Hindlimb muscle (tissue), 1 donor: ENCODE measurements around the gene QSOX1. TPM values are rescaled to one million over a fixed set of nuclear protein-coding genes. Genes with fewer than 3 reads are reported as not detected.

Experiments used
- DNase-seq: peaks from one replicate; pipeline ENCODE4 v3.0.0-alpha.2; 2013
- polyA plus RNA-seq: library from polyadenylated mRNA; unstranded; fragments of 120-200 nt; gene quantifications from one replicate; pipeline ENCODE4 v1.2.1, GENCODE V29; 2013; ENCODE audit not compliant: insufficient read length

QSOX1 gene
- polyA plus RNA-seq, 1 donor = 26.5 TPM

DNA sequence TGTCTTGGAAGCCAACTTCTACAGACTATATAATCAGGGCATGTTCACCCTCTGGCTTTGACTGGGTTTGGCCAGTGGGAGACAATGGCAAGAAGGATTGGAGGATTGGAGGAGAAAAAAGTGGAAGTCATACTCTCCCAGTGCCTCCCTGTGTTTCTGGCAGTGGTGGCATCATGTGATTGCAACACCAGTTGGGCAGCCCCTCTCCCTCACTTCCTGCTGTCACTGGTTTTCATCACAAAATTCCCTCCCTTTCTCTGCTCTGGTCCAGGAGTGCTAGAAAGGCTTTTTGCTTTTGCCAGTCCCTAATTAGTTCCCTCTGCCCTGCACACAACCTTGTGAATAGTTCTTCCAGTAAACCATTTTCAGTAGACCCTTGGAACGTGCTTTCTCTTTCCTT, 3.7 kb upstream of the QSOX1 start:
- no peak for DNase-seq

DNA sequence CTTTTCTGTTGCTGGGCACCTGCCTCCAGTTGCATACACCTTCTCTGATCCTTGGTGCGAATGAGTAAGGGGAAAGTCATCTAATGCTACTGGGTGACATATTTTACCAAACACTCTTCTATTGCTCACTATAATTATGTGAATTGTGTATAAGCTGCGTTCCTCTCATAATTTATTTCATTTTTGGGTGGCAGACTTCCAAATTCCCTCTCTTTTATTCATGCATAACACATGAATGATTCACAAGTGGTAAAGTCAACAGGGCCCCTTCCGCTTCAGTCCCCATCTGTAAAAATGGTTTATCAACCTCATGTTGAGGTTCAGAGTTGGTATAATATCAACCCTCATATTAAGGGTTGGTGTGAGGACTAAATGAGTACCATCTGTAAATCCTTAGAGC, 3.2 kb upstream of the QSOX1 start:
- DNase-seq = no peak

DNA sequence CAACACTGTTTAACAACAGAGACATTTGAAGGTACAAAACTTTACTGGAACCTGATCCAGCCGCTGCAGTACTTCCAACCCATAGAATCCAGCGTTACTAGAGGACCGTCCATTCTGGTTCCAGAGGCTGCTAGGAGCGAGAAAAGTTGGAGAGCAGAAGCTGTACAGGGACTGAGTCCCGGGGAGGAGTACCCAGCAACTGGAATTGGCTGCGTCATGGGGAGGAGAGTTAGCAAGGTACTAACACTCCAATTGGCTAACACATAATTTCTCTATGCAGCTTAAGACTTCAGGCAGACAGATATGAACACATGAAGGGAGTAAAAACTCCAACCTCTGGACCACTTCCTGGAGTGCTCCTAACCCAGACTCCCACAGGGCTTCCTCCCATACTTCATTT, 2.1 kb upstream of the QSOX1 start:
- no peak for DNase-seq

DNA sequence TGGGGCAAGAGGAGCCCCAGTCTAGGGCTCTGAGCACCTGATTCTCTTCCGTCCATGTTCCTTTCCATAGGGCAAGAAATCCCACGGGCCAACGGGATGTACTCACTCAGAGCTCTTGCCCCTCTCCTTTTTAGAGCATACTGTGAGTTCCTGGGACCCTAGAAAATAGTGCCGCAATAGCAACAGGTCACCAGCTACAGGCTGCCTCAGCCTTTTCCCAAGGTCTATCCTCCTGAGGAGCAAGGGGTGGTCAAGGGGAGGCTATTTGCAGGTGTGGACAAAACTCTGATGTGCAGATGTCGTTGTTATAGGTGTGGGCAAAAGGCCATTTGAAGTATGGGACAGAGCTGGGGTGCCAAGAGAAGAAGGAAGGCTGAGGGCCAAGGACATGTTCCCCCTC, 1.6 kb upstream of the QSOX1 start:
- DNase-seq = no peak

DNA sequence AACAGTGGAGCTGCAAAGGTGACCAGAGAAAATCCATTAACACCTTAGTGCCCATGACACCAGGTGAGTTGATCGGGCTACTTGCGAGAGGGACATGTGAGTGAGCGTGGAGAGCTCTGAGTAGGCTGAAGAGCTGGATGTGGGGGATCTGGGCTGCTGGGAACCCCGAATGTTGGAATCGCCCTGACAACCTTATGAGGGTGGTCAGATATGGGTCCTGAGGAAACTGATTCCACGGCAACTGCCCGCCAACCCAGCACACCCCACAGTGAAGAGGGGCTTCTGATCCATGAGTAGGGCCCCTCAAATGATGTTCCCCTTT, 705 bp upstream of the QSOX1 start:
- DNase-seq = no peak

DNA sequence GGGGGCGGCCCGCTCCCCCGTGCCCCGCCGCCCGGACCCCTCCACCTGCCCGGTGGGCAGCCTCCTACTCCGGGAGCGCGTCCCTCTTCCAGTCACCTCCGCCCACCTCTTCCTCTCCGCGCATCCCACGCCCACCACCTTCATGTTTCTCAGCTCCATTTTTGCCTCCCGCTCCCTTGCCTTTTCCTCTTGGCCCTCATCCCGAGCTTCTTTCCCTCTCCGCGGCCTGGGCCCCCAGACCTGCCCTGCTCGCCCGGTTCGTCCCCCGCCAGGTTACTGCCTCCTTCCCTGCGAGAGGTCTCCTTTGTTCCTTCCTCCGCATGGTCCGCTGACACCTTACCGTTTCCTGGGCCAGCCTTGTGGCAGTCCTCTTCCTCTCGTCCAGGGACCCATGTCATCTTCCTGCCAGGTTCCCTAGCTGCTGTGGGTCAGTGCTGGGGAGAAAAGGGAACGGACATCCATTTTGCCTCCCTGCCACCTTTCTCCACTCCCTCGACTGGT, 563 bp downstream of the QSOX1 start:
- DNase-seq = peak; percentile 27

DNA sequence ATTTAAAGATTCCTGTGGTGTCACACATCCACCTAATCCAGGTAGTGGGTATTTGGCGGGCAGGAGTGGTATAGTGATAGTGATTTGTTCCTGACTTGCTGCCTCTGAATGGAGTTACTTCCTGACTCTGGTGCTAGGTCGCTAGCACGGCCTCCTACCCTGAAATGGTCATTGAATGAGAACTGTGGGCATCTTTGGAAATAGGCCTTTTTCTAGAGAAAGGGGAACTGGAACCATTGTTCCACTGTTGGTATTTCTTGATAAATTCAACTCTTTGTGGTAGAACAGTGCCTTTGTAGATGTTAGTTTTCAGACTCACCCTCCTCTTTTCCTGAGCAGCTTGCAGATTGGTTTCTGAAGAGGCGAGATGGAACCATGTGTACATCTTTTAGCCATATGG, 1.5 kb downstream of the QSOX1 start:
- DNase-seq = no peak

DNA sequence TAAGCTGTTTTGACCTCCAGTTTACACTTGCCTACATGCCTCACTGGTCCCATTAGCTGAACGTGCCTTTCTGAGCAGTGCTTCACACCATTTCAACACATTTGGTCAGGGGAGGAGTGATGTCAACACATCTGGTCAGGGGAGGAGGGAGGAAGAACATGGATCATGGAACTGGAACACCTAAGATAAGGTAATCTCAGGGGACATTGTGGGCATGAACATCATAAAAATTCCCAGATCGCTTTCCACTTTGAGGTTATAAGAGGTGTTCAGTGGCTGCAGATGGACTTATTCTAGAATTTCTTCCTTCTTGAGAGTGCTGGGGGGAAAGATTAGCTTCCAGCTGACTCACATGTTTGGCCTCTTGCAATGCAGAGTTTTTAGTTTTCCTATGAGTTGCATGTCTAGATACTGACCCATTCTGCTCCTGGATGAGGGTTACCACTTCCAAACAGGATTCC, 2.0 kb downstream of the QSOX1 start:
- no peak for DNase-seq

DNA sequence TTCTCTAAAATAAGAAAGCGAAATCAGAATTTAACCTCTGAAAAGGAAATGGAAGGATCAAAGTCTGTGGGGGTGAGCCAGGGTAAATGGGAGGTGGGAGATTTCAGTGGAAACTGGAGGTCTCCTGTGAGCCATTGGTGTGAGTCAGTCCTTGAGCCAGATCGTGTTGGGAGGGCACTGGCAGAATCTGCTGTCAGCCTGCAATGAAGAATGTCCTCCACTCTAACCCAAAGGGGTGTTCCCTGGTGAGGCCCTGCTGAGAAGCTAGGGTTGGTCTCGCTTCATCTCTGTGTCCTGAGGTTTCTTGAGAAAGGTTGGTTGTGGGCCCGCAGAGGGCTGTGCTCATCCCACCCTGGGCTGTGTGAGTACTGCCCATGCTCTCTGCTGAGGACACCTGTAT, 2.4 kb downstream of the QSOX1 start:
- no peak for DNase-seq

DNA sequence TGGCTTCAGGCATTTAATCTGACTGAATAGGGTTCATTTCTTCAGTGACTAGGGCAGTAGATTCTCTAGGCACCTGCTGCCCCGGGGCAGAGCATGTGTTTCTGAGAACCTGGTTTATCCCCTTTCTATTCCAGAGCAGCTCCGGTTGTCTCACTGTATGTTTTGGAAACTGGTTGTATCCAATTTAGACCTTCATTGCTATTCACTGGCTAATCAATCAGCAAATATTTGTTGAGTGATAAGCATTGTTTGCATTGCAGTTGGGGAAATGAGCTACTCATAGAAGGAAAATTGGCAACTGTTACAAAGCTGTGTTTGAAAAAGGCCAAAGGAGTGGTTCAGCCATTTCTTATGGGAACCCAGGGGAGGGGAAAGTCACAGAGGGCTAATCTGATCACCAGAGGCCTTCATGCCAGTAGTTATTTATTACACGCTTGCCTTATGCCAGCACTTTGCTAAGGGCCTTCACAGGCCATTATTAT, 2.9 kb downstream of the QSOX1 start:
- DNase-seq = no peak

DNA sequence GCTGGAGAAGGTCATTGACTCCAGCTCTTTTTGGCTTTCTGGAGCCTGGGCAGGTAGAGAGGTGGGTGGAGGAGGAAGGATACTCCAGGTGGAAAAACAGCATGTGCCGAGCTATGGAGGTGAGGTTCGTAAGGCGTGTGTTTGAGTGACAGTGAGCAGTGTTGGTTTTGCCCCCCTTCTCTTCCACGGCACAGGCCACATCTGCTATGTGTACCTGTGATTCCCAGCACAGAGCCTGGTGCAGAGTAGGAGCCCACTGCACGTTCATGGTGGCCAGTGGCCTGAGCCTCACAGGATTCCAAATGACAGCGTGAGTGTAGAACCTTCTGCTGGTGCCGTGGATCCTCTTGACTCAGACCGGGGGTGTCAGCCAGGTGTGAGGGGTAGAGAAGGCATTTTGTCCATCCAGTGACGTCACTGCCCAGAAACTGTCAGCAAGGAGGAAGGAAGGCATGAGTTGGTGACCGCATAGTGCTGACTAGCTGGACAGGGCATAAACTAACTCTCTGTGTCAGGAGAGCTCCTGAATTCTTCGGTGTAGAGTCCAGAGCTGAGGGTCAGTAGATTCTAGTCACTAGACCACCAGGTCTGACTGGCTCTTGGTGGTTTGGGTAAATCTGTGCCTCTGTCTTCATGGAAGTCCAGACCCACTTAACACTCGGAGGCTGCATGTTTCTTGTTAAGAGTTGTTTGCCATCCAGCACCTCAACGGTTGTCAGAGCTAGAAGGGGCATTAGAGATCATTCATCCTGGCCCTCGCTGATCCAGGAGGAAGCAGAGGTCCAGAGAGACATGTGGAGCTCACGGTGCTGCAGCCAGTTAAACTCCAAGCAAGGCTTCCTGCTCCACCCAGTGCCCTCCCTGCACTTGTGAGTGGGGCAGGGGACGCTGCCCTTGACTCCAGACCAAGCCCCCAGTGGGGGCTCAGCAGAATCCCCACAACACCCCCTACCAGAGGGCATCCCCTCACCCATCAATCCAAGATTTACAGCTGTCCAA, 3.8 kb downstream of the QSOX1 start:
- DNase-seq = no peak

DNA sequence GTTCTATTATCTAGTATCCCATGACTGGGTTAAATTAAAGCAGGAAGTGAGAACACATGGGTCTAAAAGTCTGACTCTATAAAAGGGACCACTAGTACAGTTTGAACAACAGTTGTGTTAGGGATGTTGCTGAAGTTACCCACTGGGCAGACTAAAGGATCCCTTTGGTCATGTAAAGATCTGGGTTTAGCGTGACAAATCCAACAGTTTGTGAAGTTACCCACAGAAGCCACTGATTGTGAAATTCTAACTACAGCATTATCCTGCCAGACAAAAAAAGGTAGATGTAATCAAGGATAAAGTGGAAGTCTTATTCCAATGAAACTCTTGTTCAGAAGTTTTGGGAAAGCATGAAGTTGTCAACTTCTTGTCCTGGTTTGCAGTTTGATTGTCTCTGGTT, 5.7 kb downstream of the QSOX1 start:
- no peak for DNase-seq

DNA sequence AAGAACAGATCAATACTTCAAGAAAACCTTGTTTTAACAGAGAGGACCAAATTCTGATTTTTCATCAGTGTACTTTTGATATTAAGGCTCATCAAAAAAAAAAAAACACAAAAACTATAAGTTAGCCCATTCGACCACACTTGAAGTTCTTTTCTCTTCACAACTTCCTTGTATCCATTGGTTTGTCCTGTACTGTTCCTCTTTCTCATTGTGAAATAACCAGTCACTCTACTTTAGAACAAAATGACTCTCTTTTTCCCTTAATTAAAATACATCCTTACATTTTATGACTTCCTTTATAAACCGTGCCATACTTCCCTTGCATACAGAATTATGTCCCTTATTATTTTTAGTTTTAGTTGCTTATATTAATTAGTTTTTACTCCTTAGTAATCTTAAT, 8.4 kb downstream of the QSOX1 start:
- DNase-seq = no peak

DNA sequence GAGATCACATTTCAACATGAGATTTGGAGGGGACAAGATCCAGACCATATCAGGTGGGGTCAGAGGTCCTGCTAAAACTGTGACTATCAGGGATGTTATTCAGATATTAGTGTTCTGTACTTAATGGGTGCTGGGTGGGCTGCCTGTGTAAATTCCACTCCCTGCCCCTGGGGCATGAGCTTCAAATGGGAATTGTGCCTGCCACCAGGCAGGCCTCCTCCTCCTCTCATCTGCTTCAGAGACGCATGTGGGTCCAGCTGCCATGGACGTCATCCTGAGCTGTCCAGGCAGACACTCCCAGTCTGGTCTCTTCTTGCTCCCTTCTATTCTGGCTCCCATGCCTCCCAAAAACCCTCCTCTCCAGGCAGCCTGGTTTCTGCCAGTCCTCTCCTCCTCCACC, 10.4 kb downstream of the QSOX1 start:
- DNase-seq = no peak

DNA sequence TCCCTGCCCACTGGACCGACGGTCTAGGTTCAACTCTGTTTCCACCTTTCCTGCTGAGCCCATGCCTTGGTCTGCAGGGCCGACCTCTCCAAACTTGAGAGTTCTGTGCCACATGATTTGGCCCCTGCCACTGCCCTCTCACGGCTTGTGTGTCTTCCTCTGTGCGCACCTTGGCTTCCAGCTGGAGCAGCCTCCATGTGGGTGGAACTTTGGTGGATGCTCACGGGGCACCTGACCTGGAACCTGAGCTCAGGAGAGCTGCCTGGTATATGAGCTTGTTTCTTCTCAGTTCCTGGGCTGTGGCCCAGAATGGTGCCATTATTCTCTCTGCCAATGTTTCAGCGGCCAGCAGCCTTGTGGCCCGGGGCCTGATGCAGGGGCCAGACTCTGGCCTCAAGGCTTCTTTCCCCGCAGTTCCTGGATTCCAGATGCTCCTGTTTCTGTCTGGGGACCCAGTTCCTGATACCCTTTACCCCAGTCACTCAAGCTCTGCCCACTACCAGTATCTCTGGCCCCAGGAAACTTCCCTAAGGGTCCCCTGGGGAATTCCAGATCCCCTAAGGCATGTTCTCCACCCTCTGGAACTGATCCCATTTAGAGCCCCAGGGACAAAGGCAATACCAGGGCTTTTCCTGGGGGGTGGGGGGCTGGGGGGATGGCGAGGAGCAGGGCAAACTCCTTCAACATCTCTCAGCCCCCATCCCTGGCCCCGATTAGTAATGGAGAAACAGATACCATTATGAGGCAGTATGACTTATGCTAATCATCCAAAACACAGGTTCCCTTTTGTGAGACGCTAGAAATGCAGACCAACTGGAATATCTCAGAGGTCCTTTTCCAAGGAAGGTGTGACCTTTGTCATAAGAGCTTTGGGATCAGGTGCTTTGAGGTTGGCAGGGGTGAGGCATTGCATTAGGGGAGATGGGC, 11.1 kb downstream of the QSOX1 start:
- DNase-seq = no peak

DNA sequence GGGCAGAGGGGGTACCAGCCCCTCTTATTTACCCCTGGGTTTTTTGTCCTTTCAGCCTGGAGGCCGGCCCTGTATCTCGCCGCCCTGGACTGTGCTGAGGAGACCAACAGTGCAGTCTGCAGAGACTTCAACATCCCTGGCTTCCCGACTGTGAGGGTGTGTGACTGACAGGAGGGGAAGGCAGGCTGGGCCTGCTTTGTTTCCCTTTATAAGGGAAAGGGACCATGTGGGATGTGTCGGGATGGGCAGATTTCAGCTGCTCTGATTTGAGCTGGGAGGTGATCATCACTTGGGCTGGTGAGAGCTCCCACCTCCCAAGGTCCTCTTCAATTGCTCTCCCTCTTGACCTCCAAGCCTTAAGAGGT, 11.7 kb downstream of the QSOX1 start:
- DNase-seq = no peak

DNA sequence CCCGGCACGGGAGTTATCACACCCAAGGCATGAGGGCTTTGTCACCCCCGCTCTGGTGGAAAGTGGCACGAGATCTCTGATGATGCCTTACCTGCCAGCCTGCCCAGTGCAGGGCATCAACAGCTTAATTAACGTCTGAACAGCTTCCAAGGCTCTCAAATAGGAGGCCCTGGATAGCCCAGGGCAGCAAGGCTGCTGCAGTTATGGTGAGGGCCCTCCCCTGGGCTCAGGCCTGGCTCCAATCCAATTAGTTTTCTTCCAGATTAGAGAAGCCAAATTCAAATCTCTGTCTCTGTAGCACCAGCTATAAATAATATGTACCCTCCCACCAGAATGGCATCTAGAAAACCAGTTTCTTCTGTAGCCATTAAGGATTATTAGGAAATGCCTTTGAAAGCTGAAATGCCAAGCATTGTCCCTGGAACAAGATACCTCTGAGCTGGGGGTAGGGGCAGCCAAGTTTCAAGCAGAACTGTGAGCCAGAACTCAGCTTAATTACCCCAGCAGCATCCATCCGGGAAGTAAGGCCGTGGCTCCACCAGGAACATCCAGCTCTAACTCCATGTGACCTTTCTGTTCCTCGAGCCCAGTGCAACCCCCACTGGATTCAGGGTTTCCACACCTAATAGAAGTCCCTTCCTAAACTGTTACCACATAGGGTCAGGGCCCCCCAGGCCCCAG, 12.5 kb downstream of the QSOX1 start:
- DNase-seq = no peak

DNA sequence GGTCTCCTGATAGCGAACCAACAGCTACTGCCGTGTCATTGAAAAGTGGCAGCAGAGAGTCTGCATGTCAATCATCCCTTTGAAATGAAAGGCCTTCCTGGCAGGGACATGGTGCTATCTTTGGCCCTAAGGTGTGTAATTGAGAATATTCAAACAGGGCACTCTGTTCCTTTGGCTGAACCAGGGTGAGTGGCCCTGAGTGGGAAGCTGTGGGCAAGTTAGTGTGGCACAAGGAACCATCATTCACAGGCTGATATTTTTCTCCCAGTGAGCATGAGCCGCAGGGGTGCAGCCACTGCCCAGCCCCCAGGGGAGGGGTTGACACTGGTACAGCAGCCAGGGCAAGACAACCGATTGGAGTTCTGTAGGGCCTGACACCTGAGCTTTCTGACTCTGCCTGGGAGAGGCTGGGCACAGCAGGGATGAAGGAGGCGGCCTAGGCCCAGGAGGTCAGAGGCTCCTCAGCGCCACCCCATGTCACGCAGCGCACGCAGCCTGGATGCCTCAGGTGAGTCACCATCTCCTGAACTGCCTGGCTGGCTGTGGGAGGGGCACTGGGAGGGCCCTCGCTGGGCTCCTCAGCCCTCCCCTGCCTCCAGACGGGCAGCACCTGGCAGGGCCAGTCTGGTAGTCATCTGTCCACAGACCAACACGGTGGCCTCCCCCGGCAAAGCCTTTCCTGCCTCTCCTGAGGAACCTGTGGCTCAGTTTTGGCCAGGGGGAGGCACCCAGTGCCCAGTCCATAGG, 13.2 kb downstream of the QSOX1 start:
- DNase-seq = no peak

DNA sequence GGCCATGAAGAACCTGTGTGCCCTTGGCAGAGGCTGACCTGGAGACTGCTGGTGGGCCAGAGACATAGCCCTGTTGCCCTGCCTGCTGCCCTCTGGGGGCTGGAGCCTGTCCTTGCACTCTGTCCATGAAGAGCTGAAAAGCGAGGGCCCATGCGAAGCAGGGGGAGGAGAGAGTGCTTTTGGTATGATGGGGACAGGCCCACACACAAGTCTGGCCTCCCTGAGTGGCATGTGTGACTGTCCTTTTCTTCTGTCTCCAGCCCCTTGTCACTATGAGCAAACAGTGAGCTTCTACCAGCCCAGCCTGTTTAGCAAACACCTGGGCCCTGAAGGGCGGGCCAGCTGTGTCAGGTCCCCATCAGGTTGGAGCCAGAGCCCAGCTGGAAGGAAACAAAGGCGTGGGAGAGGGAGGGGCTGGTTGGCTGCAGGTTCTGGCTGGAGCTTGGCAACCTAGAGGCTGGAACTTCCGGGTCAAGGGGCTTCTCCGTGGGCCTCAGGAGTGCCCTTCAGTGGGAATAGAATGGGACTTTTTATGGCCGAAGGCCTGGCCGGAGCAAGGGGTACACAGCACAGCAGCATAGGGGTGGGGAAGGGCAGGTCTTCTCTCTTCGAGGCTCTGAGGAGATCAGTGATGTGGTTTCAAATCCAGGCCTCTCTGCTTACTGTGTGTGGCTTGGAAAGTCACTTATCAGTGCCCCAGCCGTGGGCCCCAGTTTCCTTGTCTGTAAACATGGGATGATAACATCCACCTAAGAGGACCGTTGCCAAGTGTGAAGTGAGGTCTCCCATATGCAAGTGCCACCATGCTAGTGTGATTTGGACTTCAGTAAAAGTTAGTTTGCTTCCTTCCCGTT, 14.3 kb downstream of the QSOX1 start:
- no peak for DNase-seq

DNA sequence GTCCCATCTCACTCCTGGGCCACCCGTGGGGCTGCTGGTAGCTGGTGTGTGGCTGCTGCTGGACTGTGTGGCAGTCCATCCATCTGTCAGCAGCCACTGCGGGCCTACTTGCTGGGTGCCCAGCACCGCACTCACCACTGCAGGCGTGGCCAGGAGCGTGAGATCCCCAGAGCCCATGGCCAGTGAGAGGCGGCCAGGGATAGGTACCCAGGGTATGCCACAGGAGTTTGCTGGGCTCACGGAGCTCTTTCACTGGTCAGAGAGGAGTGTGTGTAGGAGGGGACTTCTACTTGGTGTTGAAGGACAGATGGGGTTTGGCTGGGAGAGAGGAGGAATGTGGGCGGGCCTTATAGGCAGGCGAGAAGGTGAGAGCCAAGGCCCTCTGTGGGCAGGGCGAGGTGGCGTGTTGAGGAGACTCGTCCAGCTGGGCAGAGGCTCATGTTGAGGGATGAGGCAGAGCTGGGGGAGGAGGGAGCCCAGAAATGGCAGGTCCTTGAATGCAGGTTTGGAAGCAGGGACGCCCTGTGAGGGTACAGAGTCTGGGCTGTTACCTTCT, 15.0 kb downstream of the QSOX1 start:
- no peak for DNase-seq
